Kidney capillary endothelial cell (primary cell): ENCODE measurements around the gene LYZL4.

Experiments
- DNase-seq: peaks from one replicate; pipeline ENCODE4 v3.0.0-alpha.2; 2018; ENCODE audit warnings: low spot score

Gene LYZL4

GRCh38 chr3:42410370-42411131 lies at the start of gene LYZL4:
LYZL4 (minus strand) TSS chr3:42410610; CDS start chr3:42407251, 3,359 bp downstream.
- no peak for DNase-seq

- no peak for DNase-seq
Measured at GRCh38 chr3:42459151-42459550, 48.7 kb upstream of the LYZL4 start.

- DNase-seq = no peak
Measured at GRCh38 chr3:42456211-42456610, 45.8 kb upstream of the LYZL4 start.

GRCh38 chr3:42451546-42452230 lies 41.3 kb upstream of the LYZL4 start:
- no peak for DNase-seq

GRCh38 chr3:42451116-42451515 lies 40.7 kb upstream of the LYZL4 start:
- DNase-seq = no peak

- no peak for DNase-seq
Measured at GRCh38 chr3:42450567-42450966, 40.2 kb upstream of the LYZL4 start.

- no peak for DNase-seq
Measured at GRCh38 chr3:42447481-42447880, 37.1 kb upstream of the LYZL4 start.

GRCh38 chr3:42446111-42447050 lies 36.0 kb upstream of the LYZL4 start:
- DNase-seq = no peak

GRCh38 chr3:42443819-42444436 lies 33.5 kb upstream of the LYZL4 start:
- DNase-seq = peak; percentile 76

GRCh38 chr3:42443292-42443691 lies 32.9 kb upstream of the LYZL4 start:
- no peak for DNase-seq

- DNase-seq = no peak
Measured at GRCh38 chr3:42442640-42443039, 32.2 kb upstream of the LYZL4 start.

- no peak for DNase-seq
Measured at GRCh38 chr3:42441791-42442190, 31.4 kb upstream of the LYZL4 start.

GRCh38 chr3:42440924-42441323 lies 30.5 kb upstream of the LYZL4 start:
- DNase-seq = no peak

- DNase-seq = no peak
Measured at GRCh38 chr3:42439261-42440115, 29.1 kb upstream of the LYZL4 start.

- no peak for DNase-seq
Measured at GRCh38 chr3:42438758-42439157, 28.3 kb upstream of the LYZL4 start.

- DNase-seq = no peak
Measured at GRCh38 chr3:42438193-42438592, 27.8 kb upstream of the LYZL4 start.

- DNase-seq = no peak
Measured at GRCh38 chr3:42434777-42435380, 24.5 kb upstream of the LYZL4 start.

- DNase-seq = no peak
Measured at GRCh38 chr3:42432485-42432884, 22.1 kb upstream of the LYZL4 start.

GRCh38 chr3:42430781-42431532 lies 20.5 kb upstream of the LYZL4 start:
- DNase-seq = no peak

GRCh38 chr3:42428830-42429229 lies 18.4 kb upstream of the LYZL4 start:
- no peak for DNase-seq
